Hematopoietic multipotent progenitor cell (in vitro differentiated cells): Measurements from ENCODE around the gene DCC. TPM values are rescaled to one million over a fixed set of nuclear protein-coding genes. Genes with fewer than 3 reads are reported as not detected.

Experiments
- DNase-seq, 3 donors: peaks; one replicate each; pipeline ENCODE4 v3.0.0-alpha.2; 2011 to 2015; ENCODE audit warnings: low read depth in 2 of 3, low spot score in 2 of 3
- total RNA-seq: library from RNA; depleted of rRNA; stranded (reverse); fragments of >200 nt; gene quantifications from one replicate; pipeline ENCODE4 v1.2.3, GENCODE V29; 2012

The DCC gene
- total RNA-seq, 1 donor: not detected

GRCh38 chr18:52572036-52573000, 232.3 kb downstream of the DCC start:
- DNase-seq: no peak

- no peak for DNase-seq
Measured at GRCh38 chr18:52577795-52578194, 237.8 kb downstream of the DCC start.

- DNase-seq: no peak
Measured at GRCh38 chr18:52582061-52582460, 242.1 kb downstream of the DCC start.

DNA sequence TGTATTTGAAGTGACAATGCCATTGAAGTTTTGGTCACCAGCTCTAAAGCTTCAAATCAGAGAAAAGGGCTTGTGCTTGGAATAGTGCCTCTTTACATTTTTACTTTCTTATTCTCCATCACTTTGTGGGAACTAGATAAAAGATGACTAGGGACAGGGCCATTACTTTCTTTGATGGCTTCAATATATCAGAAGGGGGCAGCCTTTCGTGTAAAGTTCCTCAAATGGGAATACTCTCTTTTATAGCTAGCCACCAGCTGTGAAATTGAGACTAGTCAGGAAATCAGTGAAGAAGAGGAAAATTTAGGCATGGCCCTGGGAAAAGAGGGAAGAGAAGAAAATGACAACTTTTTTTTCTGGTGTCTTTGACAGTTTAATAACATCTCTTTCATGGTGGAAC, 242.5 kb downstream of the DCC start:
- no peak for DNase-seq

GRCh38 chr18:52588931-52589330, 248.9 kb downstream of the DCC start:
- no peak for DNase-seq

- DNase-seq: no peak
Measured at GRCh38 chr18:52596748-52597435, 256.9 kb downstream of the DCC start.

DNA sequence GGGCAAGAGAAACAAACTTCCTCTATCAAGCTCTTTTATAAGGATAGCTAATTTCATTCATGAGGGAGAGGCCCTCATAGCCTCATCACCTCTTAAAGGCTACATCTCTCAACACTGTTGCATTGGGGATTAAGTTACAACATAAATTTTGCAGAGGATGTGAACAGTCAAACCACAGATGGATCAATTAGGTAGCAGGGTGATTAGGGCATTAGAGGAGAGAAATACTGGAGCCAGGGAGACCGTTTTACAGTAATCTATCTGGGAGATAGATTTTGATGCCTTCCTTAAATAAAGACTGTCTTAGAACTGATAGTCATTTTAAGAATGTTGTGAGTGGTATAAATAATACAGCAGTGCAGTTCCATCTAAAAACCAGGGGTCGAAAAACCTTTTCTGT, 258.9 kb downstream of the DCC start:
- DNase-seq: no peak

DNA sequence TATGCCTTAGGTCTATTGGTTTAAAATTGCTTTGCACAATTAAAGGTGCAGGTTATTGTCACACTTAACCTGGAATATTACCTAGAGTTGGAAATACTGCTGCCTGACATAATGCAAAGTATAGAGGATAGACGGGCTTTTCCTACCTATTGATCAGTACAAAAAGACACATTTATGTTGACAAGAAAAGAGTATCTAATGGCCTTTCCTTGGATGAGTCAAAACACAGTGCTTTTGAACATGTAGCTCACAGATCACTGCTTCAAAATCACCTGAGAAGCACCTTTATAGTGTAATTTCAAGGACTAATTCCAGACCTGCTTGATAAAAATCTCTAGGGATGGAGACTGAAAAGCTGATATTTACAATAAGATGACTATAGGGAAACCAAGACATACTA, 262.8 kb downstream of the DCC start:
- no peak for DNase-seq

DNA sequence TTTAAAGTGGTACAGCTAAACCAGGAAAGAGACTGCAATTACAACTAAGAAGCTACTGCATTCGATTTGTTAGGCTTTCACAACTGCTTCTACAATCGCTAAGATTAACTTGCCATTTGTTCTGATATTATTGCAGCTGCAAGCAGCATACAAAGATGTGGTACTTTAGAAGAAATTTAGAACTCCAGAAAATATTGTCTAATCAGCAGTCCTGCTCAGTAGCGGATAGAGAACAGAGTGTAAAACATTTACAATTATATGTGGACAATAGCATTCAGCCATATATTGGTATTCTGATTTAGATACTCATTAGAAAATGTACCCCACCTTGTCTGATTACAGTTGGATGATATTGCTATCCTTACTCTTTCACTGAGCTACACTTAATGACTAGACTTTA, 265.3 kb downstream of the DCC start:
- no peak for DNase-seq

GRCh38 chr18:52607985-52608384, 268.0 kb downstream of the DCC start:
- DNase-seq: no peak

DNA sequence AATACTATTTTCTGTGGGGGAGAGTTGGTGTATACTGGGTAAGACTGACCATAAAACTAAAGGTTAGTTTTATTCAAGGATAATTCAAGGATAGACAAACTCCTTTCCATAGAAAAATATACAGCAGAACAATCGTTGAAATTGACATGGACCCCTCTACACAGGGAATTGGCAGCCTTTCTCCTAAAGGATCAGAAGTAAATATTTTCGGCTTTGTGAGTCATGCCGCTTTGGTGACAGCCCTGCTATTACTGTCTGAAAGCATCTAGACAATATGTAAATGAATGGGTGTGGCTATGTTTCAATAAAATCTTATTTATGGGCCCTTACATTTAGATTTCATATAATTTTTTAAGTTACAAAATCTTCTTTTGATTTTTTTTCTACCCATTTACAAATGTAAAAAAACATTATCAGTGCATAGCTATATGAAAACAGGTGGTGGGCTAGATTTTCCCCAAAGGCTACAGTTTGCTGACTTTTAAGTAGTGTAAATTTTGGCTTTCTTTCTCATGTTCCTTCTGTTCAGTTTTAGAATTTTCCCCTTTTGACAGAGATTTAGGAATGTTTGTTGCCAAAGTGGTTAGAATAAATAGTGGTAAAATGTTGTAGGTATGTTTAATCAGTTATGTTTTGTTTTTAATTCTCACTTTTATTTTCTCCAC, 270.6 kb downstream of the DCC start:
- DNase-seq: no peak

DNA sequence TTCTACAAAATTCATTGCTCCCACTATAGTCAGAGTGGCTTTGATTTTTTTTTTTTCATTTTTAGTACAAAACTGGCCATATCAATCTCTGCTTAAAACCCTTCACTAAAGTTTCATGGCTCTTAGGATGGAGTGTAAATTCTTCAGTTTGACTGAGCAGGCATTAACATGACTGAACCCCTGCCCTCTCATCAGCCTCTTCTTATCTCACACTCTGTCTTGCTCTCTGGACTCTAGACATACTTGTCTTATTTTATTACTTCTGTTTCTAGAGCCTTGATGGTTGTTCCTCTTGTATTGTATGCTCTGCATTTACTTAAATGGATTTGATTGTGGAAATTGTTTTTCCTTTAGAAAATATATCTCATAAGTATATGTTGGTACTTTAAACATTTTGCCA, 272.4 kb downstream of the DCC start:
- DNase-seq: no peak

DNA sequence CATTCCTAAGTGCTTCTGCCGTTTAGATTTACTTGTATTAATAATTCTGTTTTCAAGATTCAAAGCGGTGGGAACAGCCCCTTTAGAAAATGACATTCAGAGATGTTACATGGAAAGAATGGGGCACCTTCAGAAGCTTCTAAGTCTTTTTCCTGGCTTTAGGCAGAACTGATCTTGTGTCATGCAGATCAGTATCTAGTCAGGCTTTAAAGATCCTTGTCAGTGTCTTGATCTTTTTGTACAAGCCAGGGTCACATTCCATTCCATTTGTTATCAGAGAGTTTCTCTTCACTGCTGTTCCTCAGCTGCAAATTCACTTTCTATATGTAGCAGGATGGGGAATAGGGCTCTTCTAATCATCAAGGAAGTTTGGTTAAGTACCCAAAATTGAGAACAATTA, 275.3 kb downstream of the DCC start:
- no peak for DNase-seq

DNA sequence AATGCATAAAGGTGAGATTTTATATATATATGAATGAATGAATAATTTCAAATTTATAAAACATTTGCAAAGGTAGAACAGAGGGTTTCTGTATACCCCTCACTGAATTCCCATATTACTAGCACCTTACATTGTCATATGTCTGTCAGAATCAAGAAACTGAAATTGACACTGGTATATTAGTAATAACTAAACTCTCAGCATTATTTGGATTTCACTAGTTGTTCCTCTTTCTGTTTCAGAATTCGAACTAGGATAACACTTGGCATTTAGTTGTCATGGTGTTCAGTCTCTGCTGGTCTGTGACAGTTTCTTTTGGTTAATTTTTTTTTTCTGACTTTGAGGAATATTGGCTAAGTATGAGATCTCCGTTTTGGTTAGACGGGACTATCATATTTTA, 275.9 kb downstream of the DCC start:
- DNase-seq: no peak

DNA sequence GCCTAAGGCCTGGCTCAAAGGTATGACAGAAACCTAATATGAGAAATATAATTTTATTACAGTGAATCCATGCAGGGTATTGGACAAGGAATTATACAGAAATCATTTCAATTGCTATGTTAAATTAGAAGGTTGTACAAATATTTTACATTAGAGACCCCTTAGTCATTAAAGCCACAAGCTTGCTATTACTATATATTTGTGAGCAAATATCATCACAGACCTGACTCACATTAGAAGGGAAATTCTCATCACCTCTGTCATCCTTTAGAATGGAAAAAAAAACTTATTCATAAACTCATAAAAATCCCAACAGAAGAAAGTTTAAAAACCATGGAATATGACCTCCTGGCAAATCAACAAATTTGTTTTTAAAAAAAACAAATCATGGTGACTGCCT, 277.9 kb downstream of the DCC start:
- no peak for DNase-seq

DNA sequence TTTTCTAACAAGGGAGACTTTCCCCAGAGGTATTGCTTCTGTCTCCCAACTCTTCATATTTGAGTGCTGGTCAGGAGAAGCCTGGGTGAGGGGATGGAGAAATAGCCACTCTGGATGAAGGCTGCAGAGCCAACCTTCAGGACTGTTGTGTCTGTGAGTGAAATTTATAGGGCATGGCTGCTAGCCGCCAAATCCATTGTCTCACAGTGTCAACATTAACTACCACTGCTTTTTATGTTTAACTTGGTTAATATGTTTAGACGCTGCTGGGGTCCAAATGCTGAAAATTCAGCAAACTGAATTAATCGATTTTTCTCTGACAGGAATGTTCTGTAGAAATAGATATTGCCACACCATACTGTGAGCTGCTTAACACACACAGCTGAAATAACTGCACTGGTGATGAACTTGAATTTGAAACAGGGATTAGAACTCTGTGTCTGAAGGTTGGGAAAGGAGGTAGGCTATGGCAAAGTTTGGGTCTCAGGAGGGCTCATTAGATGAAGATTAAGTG, 281.0 kb downstream of the DCC start:
- DNase-seq: no peak

GRCh38 chr18:52624702-52625101, 284.7 kb downstream of the DCC start:
- no peak for DNase-seq

DNA sequence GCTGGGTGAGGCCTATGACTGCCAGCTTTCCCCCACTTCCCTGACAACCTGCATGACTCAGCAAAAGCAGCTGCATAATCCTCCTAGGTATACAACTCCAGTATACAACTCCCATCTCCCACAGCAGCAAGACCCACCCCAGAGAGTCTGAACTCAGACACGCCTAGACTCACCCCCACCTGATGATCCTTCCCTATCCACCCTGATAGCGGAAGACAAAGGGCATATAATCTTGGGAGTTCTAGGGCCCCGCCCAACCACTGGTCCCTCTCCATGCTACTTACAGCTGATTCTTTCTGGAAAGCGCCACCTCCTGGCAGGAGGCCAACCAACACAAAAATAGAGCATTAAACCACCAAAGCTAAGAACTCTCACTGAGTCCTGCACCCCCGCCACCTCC, 296.5 kb downstream of the DCC start:
- no peak for DNase-seq

DNA sequence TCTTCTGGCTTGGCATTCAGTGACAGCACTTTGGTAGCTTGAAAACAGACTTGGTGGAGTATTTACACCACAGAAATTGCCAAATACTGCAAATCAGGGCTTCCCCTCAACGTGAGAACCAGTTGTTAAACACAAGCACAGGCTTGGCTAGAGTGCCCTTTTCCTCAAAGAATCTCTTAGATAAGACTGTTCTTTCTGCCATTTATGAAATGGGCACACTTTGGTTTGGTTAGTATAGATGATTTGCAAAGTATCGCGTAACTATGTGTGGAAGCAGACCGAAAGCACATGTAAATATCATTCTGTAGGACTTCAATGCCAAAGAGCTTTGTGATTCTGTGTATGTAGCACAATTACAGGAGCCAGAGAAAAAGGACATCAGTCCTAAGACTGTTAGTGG, 308.2 kb downstream of the DCC start:
- DNase-seq: no peak

DNA sequence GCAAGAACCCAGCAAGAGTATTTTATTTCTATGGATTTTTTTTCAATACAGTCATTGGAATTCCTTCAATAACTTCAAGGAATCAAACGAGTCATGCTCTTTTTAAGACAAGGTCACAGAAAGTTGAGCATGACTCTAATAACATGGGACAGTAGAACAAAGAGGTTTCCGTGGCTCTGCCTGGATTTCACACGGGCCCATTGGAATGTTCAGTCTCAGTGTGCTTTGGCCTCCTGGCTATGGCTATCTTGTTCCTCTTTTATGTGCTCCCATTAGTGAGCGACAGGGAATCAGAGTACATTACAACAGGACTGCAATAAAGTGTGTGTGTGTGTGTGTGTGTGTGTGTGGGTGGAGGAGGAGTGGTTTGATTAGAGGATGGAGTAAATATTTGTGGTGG, 312.4 kb downstream of the DCC start:
- no peak for DNase-seq

DNA sequence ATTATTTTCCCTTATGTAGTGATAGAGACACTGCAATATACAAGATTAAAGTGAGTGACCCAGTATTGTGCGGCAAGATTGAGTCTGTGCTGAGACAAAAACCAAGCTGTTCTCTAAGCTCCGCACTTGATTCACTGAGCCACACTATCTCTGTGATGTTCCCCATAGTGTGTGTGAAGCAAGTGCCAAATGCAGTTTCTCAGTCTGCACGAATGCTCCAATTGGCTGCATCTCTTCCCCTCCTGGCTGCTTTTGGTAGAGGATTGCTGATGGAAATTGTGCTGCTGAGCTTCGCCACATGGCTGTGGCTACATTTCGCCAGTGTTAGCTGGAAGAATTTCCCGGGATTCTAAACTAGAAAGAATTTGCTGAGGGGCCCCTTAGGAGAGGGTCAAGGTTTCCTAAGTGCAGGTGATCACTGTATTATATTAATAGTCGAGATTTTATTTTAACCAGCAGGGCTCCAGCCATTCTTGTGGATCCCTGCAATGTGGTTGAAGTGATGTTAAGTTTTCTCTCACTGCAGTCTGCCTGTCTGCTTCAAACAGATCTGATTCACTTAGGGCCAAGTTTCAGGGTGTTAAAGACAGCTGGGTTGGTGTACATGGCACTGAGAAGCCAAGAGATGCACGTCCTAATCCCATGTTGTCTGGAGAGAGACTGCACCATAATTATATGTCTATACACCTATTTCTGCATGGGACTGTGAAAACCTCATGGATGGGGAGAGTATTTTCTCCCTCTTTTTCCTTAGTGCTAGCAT, 317.2 kb downstream of the DCC start:
- no peak for DNase-seq
